GM21381 (cell line): ENCODE data around the gene SHROOM3.

ENCODE experiments used
- ATAC-seq: cut with Tn5 transposase; IDR thresholded peaks from one replicate; pipeline ENCODE4 v1.9.1; 2021; ENCODE audit warnings: mild to moderate bottlenecking, moderate library complexity; ENCODE audit not compliant: unreplicated experiment

The SHROOM3 gene

GRCh38 chr4:76489686-76490161 is 54.7 kb downstream of the SHROOM3 start:
- no peak for ATAC-seq

GRCh38 chr4:76492055-76492454 is 57.0 kb downstream of the SHROOM3 start:
- ATAC-seq: no peak

- no peak for ATAC-seq
Observed at GRCh38 chr4:76494243-76494642, 59.2 kb downstream of the SHROOM3 start.

GRCh38 chr4:76494871-76495590 is 60.0 kb downstream of the SHROOM3 start:
- no peak for ATAC-seq

GRCh38 chr4:76498550-76498949 is 63.5 kb downstream of the SHROOM3 start:
- ATAC-seq: no peak

- no peak for ATAC-seq
Observed at GRCh38 chr4:76499461-76499860, 64.4 kb downstream of the SHROOM3 start.

- ATAC-seq: no peak
Observed at GRCh38 chr4:76502886-76503285, 67.9 kb downstream of the SHROOM3 start.

- no peak for ATAC-seq
Observed at GRCh38 chr4:76504613-76505465, 69.8 kb downstream of the SHROOM3 start.

GRCh38 chr4:76511947-76512346 is 76.9 kb downstream of the SHROOM3 start:
- no peak for ATAC-seq

GRCh38 chr4:76513482-76513881 is 78.5 kb downstream of the SHROOM3 start:
- no peak for ATAC-seq

GRCh38 chr4:76514087-76514486 is 79.1 kb downstream of the SHROOM3 start:
- no peak for ATAC-seq

GRCh38 chr4:76515975-76516843 is 81.2 kb downstream of the SHROOM3 start:
- ATAC-seq: peak; percentile 69

GRCh38 chr4:76518241-76518640 is 83.2 kb downstream of the SHROOM3 start:
- ATAC-seq: no peak

- no peak for ATAC-seq
Observed at GRCh38 chr4:76523593-76523992, 88.6 kb downstream of the SHROOM3 start.

- ATAC-seq: no peak
Observed at GRCh38 chr4:76525751-76526150, 90.7 kb downstream of the SHROOM3 start.

GRCh38 chr4:76526585-76526990 is 91.6 kb downstream of the SHROOM3 start:
- no peak for ATAC-seq

- no peak for ATAC-seq
Observed at GRCh38 chr4:76527666-76528065, 92.6 kb downstream of the SHROOM3 start.

- no peak for ATAC-seq
Observed at GRCh38 chr4:76531597-76531996, 96.6 kb downstream of the SHROOM3 start.

- ATAC-seq: no peak
Observed at GRCh38 chr4:76532805-76533204, 97.8 kb downstream of the SHROOM3 start.

- ATAC-seq: no peak
Observed at GRCh38 chr4:76533314-76533713, 98.3 kb downstream of the SHROOM3 start.
